DMS114 treated with DMSO at 0.1 percent for 48 hours (cell line): ENCODE measurements around the gene TP53I3.
A peak's percentile ranks its signal among the peaks of the same experiment; 100 is the strongest.
"Not testable (repeated sequence)": the region's sequence is repeated elsewhere in the genome, so short reads cannot be mapped to it uniquely, and the experiment has no call there.

Experiments
- DNase-seq: peaks from one replicate; lab custom pipeline; 2025; ENCODE audit not compliant: unreplicated experiment; lab: John Stamatoyannopoulos, UW

The TP53I3 gene

GRCh38 chr2:24084386-24085199, at the start of gene TP53I3:
TSS of gene TP53I3 (minus strand) at chr2:24084834. CDS start at chr2:24084326, 508 bp downstream.
- peak; percentile 82 for DNase-seq

GRCh38 chr2:24132543-24132942, 47.9 kb upstream of the TP53I3 start:
- no peak for DNase-seq

- no peak for DNase-seq
Measured at GRCh38 chr2:24125956-24126355, 41.3 kb upstream of the TP53I3 start.

- DNase-seq = no peak
Measured at GRCh38 chr2:24123922-24124580, 39.4 kb upstream of the TP53I3 start.

GRCh38 chr2:24123195-24123921, 38.7 kb upstream of the TP53I3 start, which contains the start of the genes FAM228B and PFN4:
TSS of gene FAM228B (plus strand) at chr2:24123469. CDS start at chr2:24124362, 893 bp downstream.
TSS of gene PFN4 (minus strand) at chr2:24123334. CDS start at chr2:24122535, 799 bp downstream.
- peak; percentile 73 for DNase-seq

GRCh38 chr2:24122366-24123194, 37.9 kb upstream of the TP53I3 start:
- no peak for DNase-seq

- DNase-seq = no peak
Measured at GRCh38 chr2:24121469-24121868, 36.8 kb upstream of the TP53I3 start.

GRCh38 chr2:24121066-24121465, 36.4 kb upstream of the TP53I3 start:
- DNase-seq = no peak

GRCh38 chr2:24117902-24118301, 33.3 kb upstream of the TP53I3 start:
- no peak for DNase-seq

- no peak for DNase-seq
Measured at GRCh38 chr2:24115057-24115456, 30.4 kb upstream of the TP53I3 start.

GRCh38 chr2:24111407-24111901, 26.8 kb upstream of the TP53I3 start:
- no peak for DNase-seq

- no peak for DNase-seq
Measured at GRCh38 chr2:24110660-24111303, 26.1 kb upstream of the TP53I3 start.

GRCh38 chr2:24109431-24109830, 24.8 kb upstream of the TP53I3 start:
- not testable (repeated sequence) for DNase-seq

- DNase-seq = no peak
Measured at GRCh38 chr2:24107336-24107735, 22.7 kb upstream of the TP53I3 start.

- DNase-seq = no peak
Measured at GRCh38 chr2:24106786-24107185, 22.2 kb upstream of the TP53I3 start.

- no peak for DNase-seq
Measured at GRCh38 chr2:24105816-24106215, 21.2 kb upstream of the TP53I3 start.

GRCh38 chr2:24104906-24105305, 20.3 kb upstream of the TP53I3 start:
- DNase-seq = no peak

GRCh38 chr2:24104110-24104650, 19.5 kb upstream of the TP53I3 start:
- DNase-seq = no peak

- no peak for DNase-seq
Measured at GRCh38 chr2:24102677-24103076, 18.0 kb upstream of the TP53I3 start.

- no peak for DNase-seq
Measured at GRCh38 chr2:24101992-24102391, 17.4 kb upstream of the TP53I3 start.
